SK-N-SH treated with all-trans-retinoic acid at 6 μM for 48 hours (cell line): ENCODE measurements around the gene C14orf119.

Experiments used
- ATAC-seq: fragments of 200-7000 bp; cut with Tn5 transposase; 3 replicates; pipeline ENCODE4 v1.9.1; 2020; ENCODE audit warnings: mild to moderate bottlenecking, moderate library complexity
- ARNTL ChIP-seq: fragments of 450-650 bp; formaldehyde crosslinking; IDR thresholded peaks from 2 replicates; pipeline ENCODE4 v1.5.0; 2020; ENCODE audit warnings: low read depth, mild to moderate bottlenecking, moderate library complexity, borderline replicate concordance
- BACH2 ChIP-seq: fragments of 250-450 bp; sonication (Bioruptor Pico); IDR thresholded peaks from 2 replicates; pipeline ENCODE4 v1.9.0; 2021; ENCODE audit warnings: mild to moderate bottlenecking, borderline replicate concordance
- CSDC2 ChIP-seq: fragments of 250-450 bp; sonication (Bioruptor Pico); IDR thresholded peaks from 2 replicates; pipeline ENCODE4 v1.5.0; 2020; ENCODE audit warnings: mild to moderate bottlenecking, moderate library complexity
- ESRRG ChIP-seq: fragments of 250-450 bp; sonication (Bioruptor Pico); IDR thresholded peaks from 2 replicates; pipeline ENCODE4 v1.6.1; 2021; ENCODE audit warnings: mild to moderate bottlenecking
- GLIS3 ChIP-seq: fragments of 250-450 bp; sonication (Bioruptor Pico); IDR thresholded peaks from 2 replicates; pipeline ENCODE4 v1.5.0; 2020; ENCODE audit warnings: mild to moderate bottlenecking, moderate library complexity
- POU6F1 ChIP-seq: fragments of 250-450 bp; sonication (Bioruptor Pico); IDR thresholded peaks from 2 replicates; pipeline ENCODE4 v1.8.0; 2021; ENCODE audit warnings: low read depth, mild to moderate bottlenecking, moderate library complexity, borderline replicate concordance
- PPARA ChIP-seq: fragments of 250-450 bp; sonication (Bioruptor Pico); IDR thresholded peaks from 2 replicates; pipeline ENCODE4 v1.5.0; 2020; ENCODE audit warnings: mild to moderate bottlenecking, borderline replicate concordance
- RARB ChIP-seq: fragments of 250-450 bp; sonication (Bioruptor Pico); IDR thresholded peaks from 2 replicates; pipeline ENCODE4 v1.8.0; 2021; ENCODE audit warnings: mild to moderate bottlenecking, moderate library complexity
- SNAI2 ChIP-seq: fragments of 250-450 bp; sonication (Bioruptor Pico); IDR thresholded peaks from 2 replicates; pipeline ENCODE4 v1.5.0; 2020; ENCODE audit warnings: mild to moderate bottlenecking, moderate library complexity
- TCF4 ChIP-seq: fragments of 250-450 bp; sonication (Bioruptor Pico); IDR thresholded peaks from 2 replicates; pipeline ENCODE4 v1.8.0; 2021; ENCODE audit warnings: mild to moderate bottlenecking, moderate library complexity, borderline replicate concordance
- TOX ChIP-seq: fragments of 250-450 bp; sonication (Bioruptor Pico); IDR thresholded peaks from 2 replicates; pipeline ENCODE4 v1.8.0; 2021; ENCODE audit warnings: mild to moderate bottlenecking, moderate library complexity, borderline replicate concordance
- TSHZ2 ChIP-seq: fragments of 250-450 bp; sonication (Bioruptor Pico); IDR thresholded peaks from 2 replicates; pipeline ENCODE4 v1.5.0; 2020; ENCODE audit warnings: mild to moderate bottlenecking, moderate library complexity
- ZC3H10 ChIP-seq: fragments of 250-450 bp; sonication (Bioruptor Pico); IDR thresholded peaks from 2 replicates; pipeline ENCODE4 v1.5.1; 2021; ENCODE audit warnings: mild to moderate bottlenecking, moderate library complexity
- ZFP3 ChIP-seq: fragments of 250-450 bp; sonication (Bioruptor Pico); IDR thresholded peaks from 2 replicates; pipeline ENCODE4 v1.5.0; 2020; ENCODE audit warnings: mild to moderate bottlenecking, moderate library complexity
- ZFP30 ChIP-seq: fragments of 450-650 bp; formaldehyde crosslinking; IDR thresholded peaks from 2 replicates; pipeline ENCODE4 v1.5.0; 2022; ENCODE audit warnings: mild to moderate bottlenecking, moderate library complexity
- ZNF565 ChIP-seq: fragments of 450-650 bp; formaldehyde crosslinking; conservative IDR thresholded peaks from 2 replicates; pipeline ENCODE4 v1.5.0; 2020; ENCODE audit warnings: low read depth, mild to moderate bottlenecking, moderate library complexity
- ZNF8 ChIP-seq: fragments of 450-650 bp; formaldehyde crosslinking; IDR thresholded peaks from 2 replicates; pipeline ENCODE4 v1.5.0; 2020; ENCODE audit warnings: mild to moderate bottlenecking, moderate library complexity
- TF ChIP-seq, protein P1 (sequence below): fragments of 250-450 bp; sonication (Bioruptor Pico); IDR thresholded peaks from 2 replicates; pipeline ENCODE4 v1.5.1; 2020; ENCODE audit warnings: low read depth, mild to moderate bottlenecking, moderate library complexity
- TF ChIP-seq, protein P2 (sequence below): fragments of 250-450 bp; sonication (Bioruptor Pico); IDR thresholded peaks from 2 replicates; pipeline ENCODE4 v1.5.1; 2021; ENCODE audit warnings: mild to moderate bottlenecking, moderate library complexity

The C14orf119 gene

DNA sequence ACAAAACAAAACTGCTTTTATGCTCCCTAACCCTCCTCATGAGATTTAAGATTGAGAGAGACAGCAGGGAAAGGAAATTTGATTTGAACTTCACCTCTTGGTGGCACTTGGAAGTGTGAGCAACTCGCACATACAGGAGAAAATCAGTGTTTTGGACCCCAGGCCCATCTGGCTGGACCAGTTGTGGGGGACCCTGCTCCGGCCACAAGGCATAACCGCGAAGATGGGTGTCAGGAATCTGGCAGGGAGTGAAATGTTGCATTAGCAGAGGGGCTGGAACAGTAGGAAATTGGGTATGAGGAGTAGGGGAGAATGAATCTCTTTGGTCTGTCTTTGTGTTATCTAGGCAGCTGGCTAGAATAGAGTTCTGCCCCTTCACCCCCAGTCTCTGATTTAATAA, 8.3 kb downstream of the C14orf119 start (continued):
- no peak for TF ChIP-seq TCF4 (CRISPR knock-in tag)
- no peak for TF ChIP-seq ZNF565
- TF ChIP-seq, protein P1, sequence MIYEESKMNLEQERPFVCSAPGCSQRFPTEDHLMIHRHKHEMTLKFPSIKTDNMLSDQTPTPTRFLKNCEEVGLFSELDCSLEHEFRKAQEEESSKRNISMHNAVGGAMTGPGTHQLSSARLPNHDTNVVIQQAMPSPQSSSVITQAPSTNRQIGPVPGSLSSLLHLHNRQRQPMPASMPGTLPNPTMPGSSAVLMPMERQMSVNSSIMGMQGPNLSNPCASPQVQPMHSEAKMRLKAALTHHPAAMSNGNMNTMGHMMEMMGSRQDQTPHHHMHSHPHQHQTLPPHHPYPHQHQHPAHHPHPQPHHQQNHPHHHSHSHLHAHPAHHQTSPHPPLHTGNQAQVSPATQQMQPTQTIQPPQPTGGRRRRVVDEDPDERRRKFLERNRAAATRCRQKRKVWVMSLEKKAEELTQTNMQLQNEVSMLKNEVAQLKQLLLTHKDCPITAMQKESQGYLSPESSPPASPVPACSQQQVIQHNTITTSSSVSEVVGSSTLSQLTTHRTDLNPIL (CRISPR knock-in tag) = no peak
- no peak for TF ChIP-seq CSDC2 (CRISPR knock-in tag)

DNA sequence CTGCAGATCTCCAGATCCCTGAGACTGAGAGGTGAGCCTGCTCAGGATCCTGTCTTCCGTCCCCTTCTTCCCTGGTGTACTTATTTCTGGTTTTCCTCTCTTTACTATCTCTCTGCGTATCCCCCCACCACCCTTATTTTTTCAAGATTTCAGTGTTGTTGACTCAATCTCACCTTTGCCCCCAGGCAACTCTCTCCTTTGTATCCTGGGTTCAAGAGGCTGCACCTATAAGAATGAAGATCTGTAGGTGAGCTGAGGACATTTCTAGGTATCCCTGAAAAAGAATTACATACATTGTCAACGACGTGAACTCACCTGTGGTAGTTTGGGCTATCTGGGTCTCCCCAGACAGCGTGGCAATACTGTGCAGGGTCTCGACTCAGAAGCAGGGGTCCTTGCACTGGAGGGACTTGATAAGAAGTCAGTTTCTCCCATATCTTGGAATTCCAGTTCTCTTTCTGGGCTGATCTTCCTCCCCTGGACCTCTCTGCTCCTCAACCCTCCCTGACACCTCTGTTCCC, 8.8 kb downstream of the C14orf119 start:
- TF ChIP-seq, protein P2, sequence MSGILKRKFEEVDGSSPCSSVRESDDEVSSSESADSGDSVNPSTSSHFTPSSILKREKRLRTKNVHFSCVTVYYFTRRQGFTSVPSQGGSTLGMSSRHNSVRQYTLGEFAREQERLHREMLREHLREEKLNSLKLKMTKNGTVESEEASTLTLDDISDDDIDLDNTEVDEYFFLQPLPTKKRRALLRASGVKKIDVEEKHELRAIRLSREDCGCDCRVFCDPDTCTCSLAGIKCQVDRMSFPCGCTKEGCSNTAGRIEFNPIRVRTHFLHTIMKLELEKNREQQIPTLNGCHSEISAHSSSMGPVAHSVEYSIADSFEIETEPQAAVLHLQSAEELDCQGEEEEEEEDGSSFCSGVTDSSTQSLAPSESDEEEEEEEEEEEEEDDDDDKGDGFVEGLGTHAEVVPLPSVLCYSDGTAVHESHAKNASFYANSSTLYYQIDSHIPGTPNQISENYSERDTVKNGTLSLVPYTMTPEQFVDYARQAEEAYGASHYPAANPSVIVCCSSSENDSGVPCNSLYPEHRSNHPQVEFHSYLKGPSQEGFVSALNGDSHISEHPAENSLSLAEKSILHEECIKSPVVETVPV = no peak
- ATAC-seq = no peak

- no peak for ATAC-seq
- TF ChIP-seq POU6F1 (no peak), TOX (CRISPR knock-in tag) (no peak), ZNF8 (CRISPR knock-in tag) (no peak)
- TF ChIP-seq, protein P1 (CRISPR knock-in tag) = no peak
These were observed 9.5 kb downstream of the C14orf119 start, which contains the start of gene CIROP for GRCh38 chr14:23104591-23105347. Gene CIROP, minus strand, starts transcription at chr14:23104989. Its CDS starts 69 bp downstream, at chr14:23104920.

- ATAC-seq = no peak
- TF ChIP-seq TOX (CRISPR knock-in tag) = no peak
- TF ChIP-seq ZC3H10 (CRISPR knock-in tag) = no peak
- no peak for TF ChIP-seq ZFP3 (CRISPR knock-in tag)
- no peak for TF ChIP-seq ZNF565
- no peak for TF ChIP-seq ZNF8 (CRISPR knock-in tag)
- TF ChIP-seq GLIS3 (CRISPR knock-in tag) = no peak
- TF ChIP-seq SNAI2 (CRISPR knock-in tag) = no peak
- no peak for TF ChIP-seq ARNTL
- TF ChIP-seq RARB = no peak
- TF ChIP-seq ESRRG (CRISPR knock-in tag) = no peak
- no peak for TF ChIP-seq PPARA (CRISPR knock-in tag)
- TF ChIP-seq ZFP30 (CRISPR knock-in tag) = no peak
- TF ChIP-seq, protein P2 = no peak
- no peak for TF ChIP-seq TSHZ2 (CRISPR knock-in tag)
- TF ChIP-seq BACH2 (CRISPR knock-in tag) = no peak
- TF ChIP-seq, protein P1 (CRISPR knock-in tag) = no peak
- no peak for TF ChIP-seq TCF4 (CRISPR knock-in tag)
These were observed 10.1 kb downstream of the C14orf119 start for GRCh38 chr14:23105348-23105824.
